ENCODE measurements around the gene CNTNAP2.
A peak's percentile ranks its signal among the peaks of the same experiment; 100 is the strongest.
"Not testable (repeated sequence)": the region's sequence is repeated elsewhere in the genome, so short reads cannot be mapped to it uniquely, and the experiment has no call there.

CNTNAP2 gene

GRCh38 chr7:148058753-148059152 lies 1942.2 kb downstream of the CNTNAP2 start:
- DNase-seq, result no peak

DNA sequence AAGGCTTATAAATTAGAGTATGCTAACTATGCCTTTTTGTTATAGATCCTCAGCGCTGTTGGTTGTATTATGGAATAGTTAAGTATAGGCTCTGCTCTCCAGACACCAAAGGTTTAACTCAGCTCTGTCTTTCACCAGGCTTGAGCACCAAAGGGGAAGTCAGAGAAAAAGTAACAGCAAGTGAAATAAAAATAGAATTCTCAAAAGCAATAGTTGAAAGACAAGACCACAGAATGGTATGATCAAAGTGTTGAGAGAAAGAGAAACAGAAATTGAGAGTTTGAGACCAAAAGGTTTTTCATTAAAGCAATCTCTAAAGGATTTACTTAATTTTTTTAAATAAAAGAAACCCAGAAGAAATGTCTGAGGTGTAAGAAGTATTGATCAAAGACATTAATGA lies 1944.1 kb downstream of the CNTNAP2 start:
- DNase-seq, result no peak

GRCh38 chr7:148078111-148078510 lies 1961.5 kb downstream of the CNTNAP2 start:
- DNase-seq, result not testable (repeated sequence)

DNA sequence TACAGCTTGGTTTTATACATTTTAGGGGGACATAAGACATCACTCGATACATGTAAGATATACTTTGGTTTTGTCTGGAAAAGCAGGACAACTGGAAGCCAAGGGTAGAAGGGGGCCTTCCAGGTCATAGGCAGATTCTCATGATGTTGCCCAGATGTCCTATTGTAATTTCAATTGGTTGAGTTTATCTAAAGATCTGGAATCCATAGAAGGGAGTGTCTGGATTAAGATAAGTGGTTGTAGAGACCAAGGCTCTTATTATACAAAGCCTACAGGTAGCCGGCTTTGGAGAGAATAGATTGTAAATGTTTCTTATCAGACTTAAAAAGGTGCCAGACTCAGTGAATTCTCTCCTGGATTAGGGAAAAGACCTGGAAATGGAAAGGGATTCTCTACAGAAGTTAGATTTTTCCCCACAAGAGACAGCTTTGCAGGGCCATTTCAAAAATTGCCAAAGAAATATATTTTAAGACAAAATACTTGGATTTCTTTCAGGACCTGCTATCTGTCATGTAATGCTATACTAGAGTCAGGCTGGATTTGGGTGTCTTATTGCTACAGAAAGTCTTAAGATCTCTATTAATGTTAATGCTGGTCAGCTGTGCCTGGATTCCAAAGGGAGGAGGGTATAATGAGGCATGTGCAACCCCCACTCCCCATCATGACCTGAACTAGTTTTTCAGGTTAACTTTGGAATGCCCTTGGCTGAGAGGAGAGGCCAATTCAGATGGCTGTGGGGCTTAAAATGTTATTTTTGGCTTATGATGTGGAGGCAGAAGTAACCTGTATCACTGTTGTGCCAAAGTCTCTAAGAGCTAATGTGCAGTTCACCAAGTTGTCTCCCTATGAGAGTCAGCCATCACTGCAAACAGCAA lies 1962.8 kb downstream of the CNTNAP2 start:
- no peak for DNase-seq

- DNase-seq, result no peak
These were observed 1966.8 kb downstream of the CNTNAP2 start for GRCh38 chr7:148083448-148083847.

DNA sequence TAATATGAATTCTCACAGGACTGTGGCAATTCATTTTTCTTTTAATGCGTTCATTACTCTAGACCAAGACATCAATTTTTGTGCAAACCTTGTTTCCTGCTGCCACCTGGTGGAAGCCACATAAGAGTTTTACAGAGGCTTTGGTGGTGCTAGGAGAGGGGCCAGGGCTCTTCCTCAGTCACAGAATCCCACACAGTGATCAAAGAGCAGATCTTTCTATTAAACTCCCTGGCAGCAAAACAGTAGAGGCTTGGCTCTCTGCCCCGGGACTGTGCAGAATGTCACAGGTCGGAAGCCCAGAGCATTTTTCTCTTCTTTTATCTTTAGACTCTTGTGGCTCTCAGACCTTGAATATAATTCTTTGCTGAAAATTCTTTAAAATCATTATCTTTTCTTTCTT lies 1967.5 kb downstream of the CNTNAP2 start:
- peak; percentile 18 to 59 for DNase-seq

DNA sequence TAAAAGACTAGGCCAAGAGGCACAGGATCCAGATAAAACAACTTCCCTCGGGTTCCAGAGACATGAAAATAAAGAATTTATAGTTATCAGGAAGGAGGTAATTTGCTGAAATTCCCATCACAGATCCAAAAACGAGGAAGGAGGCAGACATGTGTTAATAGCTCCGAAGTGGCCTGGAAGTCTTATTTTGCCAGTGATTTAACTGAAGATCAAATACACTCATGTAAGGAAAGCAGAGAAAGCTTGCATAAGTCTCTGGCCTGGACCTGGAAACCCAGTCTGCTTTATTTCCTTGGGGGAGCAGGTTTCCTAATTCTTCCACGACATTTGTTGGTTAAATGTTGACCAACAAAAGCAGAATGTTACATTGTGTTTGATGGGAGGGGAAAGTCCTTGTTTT lies 1975.3 kb downstream of the CNTNAP2 start:
- DNase-seq, result no peak

DNA sequence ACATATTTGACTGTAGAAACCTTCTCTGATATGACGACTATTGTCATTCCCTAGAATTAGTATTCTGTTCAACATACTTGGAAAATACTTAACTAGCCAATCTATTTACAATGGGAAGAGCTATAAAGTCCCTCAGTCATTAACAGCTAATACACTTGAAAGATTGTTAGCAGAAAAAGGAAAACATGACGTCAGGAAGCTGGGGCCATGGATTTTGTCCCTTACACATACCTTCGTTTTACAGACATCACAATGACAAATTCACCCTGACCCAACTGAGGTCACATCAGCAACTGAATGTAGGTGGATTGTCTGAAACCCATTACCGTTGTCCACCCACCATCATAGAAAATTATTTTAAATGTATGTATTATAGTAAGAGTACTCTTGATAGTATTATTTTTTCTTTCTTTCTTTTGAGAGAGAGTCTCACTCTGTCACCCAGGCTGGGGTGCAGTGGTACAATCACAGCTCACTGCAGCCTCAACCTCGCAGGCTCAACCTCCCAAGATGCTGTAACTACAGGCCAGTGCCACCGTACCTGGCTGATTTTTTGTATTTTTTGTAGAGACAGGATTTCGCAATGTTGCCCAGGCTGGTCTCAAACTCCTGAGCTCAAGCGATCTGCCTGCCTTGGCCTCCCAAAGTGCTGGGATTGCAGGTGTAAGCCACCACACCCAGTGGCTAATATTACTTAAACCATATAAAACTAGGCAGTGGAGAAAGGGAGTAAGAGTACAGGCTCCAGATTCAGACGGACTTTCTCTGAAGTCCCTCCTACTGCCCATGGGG lies 1977.0 kb downstream of the CNTNAP2 start:
- no peak for DNase-seq

DNA sequence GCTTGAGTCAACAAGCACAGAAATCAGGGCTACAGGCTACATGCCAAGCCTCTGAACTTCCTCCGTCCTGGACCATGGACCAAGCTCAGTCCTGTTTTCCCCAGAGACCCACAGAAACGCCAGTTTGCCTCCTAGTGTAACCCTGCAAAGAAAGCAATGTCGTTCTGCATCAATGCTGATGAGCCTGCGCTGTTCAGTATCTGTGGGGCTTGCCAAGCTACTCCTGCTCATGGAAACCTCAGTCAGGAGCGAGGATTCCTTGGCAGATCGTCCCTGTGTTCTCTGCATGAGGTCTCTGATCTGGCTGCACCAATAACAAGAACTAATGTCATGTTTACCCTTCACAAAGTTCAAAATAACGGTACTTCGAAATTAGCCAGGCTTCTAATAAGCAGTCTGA lies 1978.5 kb downstream of the CNTNAP2 start:
- DNase-seq, result no peak

- no peak for DNase-seq
These were observed 1987.6 kb downstream of the CNTNAP2 start for GRCh38 chr7:148104136-148104716.

GRCh38 chr7:148104924-148105323 lies 1988.3 kb downstream of the CNTNAP2 start:
- DNase-seq, result no peak

- DNase-seq, result no peak
These were observed 1989.3 kb downstream of the CNTNAP2 start for GRCh38 chr7:148105853-148106252.

DNA sequence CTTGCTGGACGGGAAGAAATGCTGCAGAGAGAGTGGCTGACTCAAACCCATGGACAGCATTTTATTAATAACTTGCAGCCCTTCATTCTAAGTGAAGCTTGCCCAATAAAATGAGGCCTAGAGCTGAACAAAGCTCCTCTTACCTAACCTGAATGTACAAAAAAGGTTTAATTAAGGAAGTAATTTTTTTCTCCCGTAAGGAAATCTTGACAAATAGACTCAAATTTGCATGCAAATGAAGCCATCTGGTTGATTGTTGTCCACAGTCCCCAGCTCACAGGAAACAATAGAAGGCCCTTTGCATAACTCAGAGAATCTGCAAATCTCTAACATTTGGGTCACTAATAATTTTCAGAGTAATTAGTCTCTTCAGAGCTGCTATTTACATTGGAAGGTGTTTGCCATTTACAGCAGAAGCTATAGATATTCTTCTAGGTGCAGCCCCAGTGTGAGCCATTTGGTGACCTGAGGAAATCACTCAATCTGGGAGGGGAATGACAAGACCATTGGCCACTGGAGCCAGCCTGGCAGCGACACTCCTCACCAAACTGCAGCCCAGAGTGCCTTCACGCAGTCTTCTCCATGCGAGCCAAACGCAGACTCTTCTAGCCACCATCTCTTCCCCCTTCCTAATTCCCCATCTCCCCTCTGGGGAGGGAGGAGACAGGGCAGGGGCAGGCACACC lies 1991.0 kb downstream of the CNTNAP2 start:
- DNase-seq, result no peak

GRCh38 chr7:148108381-148108780 lies 1991.8 kb downstream of the CNTNAP2 start:
- no peak for DNase-seq

DNA sequence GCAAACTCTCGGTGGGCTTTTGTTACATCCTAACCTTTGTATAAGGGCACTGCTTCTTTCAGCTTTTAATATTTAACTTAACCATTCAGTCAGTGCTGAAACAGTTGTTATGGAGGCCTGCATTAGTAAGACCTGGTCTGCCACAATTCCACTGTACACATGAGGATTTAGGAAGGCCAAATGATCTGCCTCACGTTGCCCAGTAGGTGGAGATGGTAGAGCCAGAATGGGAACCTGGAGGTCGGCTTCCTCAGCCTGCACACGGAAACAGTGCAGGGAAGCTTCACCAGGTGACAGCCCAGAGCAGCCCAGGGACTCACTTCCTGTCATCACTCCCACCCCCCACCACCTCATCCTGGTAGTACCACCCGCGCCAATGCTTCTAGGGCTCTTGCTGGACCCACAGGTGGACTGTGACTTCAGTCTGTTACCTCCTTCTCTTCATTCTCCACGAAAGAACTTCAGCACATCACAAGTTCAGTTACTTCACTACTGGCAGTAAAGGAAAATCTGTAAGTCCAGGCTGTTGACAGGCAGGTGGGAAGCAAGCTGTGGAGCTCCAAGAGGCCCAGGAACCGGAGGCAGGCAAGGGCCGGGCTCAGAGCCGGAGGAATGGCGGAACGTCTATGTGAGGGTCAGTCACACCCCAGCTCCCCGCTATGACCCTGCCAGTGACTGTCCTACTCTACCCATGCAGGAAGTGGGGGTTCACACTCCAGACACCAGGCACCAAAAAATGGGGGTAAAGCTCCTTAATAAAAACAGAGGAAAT lies 1993.7 kb downstream of the CNTNAP2 start:
- no peak for DNase-seq

- no peak for DNase-seq
These were observed 1998.2 kb downstream of the CNTNAP2 start for GRCh38 chr7:148114804-148115203.

GRCh38 chr7:148115308-148115707 lies 1998.7 kb downstream of the CNTNAP2 start:
- DNase-seq, result no peak

DNA sequence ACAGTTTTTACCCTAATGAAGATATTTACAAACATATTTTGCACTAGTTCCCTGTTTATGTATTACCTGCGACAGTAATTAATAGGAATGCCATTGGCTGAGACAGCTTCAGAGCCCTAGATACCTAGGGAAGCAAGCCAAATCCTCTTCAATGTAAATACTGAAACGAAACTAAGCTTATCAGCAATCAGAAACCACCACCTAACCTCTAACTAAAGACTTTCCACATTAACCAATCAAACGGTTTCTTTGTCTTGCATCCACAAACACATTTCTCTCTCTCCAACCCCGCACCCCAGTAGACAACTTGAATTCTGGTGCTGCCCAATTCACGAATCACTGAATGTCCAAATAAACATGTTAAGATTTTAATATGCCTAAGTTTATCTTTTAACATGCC lies 1999.6 kb downstream of the CNTNAP2 start:
- DNase-seq, result no peak

DNA sequence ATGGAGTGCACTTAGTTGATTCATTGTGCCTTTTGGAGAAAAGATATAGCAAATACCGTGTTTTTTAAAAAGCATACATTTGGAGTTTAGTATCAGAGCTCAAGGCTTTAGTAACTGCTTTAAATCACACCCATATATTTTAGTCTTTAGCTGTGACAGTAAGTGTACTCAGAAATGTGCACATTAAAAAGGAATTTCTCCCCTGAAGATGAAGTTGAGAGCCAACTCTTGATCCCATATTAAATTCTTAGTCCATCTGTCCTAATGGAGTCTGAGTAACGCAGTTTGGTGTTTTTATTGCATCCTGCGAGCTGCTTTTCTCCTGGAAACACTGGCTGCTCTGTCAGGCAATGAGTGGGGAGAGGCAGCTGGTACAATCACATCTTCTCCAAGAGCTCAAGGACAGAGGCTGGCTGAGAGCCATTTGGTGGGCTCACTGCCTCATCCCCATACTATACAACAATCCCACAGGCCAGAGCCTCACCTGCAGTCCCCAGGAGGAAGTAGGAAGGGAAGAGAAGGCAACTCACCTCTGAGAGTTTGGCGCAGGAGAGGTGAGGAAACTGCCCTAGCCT lies 2000.3 kb downstream of the CNTNAP2 start:
- no peak for DNase-seq

DNA sequence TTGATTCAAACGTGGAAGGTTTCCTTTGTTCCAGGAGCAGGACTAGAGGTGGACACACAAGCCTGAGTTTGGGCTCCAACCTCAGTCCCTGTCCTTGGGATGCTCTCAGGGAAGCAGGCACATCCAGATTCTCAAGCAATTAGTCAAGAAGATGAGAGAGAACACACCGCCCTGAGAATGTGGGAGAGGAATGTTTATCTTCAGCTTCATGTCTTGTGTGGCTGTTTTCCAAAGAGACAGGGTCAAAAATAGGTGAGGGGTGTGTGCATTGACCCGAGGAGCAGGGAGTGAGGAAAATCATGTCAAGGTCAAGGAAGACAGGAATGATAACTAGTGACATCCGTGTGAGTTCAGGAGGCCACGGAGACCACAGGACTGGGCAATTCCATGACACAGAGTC lies 2001.8 kb downstream of the CNTNAP2 start:
- no peak for DNase-seq

- DNase-seq, result no peak
These were observed 2004.8 kb downstream of the CNTNAP2 start for GRCh38 chr7:148121401-148121800.

DNA sequence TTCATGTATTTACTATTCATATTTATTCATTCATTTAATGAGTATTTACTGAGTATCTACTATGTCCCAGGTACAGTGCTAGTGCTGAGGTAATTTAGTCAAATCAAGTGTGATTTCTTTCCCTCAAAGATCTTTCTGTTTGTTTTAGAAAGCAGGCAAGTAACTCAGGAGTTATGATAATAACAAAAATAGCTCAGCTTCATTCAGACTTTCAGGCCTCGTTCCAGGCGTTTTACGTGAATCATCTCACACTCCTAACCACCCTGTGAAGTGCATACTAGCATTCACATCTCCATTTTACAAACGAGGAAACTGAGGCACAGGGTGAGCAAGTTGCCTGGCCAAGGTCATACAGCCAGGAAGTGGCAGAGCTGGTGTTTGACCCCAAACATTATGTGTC lies 2005.2 kb downstream of the CNTNAP2 start:
- DNase-seq, result no peak
